Trophoblast cell (in vitro differentiated cells and primary cell): ENCODE measurements around the gene ZNF700.
"Not testable (repeated sequence)": the region's sequence is repeated elsewhere in the genome, so short reads cannot be mapped to it uniquely, and the experiment has no call there.

ENCODE experiments used
- DNase-seq, 2 donors: peaks; one replicate each; pipeline ENCODE4 v3.0.0-alpha.2; 2016
- H2AFZ ChIP-seq: 2 replicates; pipeline ENCODE4 v1.6.1; 2013; ENCODE audit warnings: low read length, moderate library complexity, mild to moderate bottlenecking; ENCODE audit not compliant: insufficient read depth, poor library complexity
- H2AK5ac ChIP-seq: 2 replicates; pipeline ENCODE4 v1.6.1; 2013; ENCODE audit warnings: mild to moderate bottlenecking, low read length
- H2BK120ac ChIP-seq: 2 replicates; pipeline ENCODE4 v1.6.1; 2013; ENCODE audit warnings: low read length, mild to moderate bottlenecking, moderate library complexity; ENCODE audit not compliant: insufficient read depth, poor library complexity
- H2BK12ac ChIP-seq: 2 replicates; pipeline ENCODE4 v1.6.1; 2013; ENCODE audit warnings: mild to moderate bottlenecking, low read length, moderate library complexity
- H2BK5ac ChIP-seq: 2 replicates; pipeline ENCODE4 v1.6.1; 2013; ENCODE audit warnings: low read length, low read depth, moderate library complexity, mild to moderate bottlenecking; ENCODE audit not compliant: poor library complexity
- H3K14ac ChIP-seq: 2 replicates; pipeline ENCODE4 v1.6.1; 2013; ENCODE audit warnings: mild to moderate bottlenecking, low read length
- H3K18ac ChIP-seq: 2 replicates; pipeline ENCODE4 v1.6.1; 2013; ENCODE audit warnings: mild to moderate bottlenecking, low read length
- H3K23ac ChIP-seq: 2 replicates; pipeline ENCODE4 v1.6.1; 2013; ENCODE audit warnings: low read length
- H3K27ac ChIP-seq: 2 replicates; pipeline ENCODE4 v1.5.1; 2013; ENCODE audit warnings: low read depth, mild to moderate bottlenecking, inconsistent platforms, low read length, moderate library complexity
- H3K27me3 ChIP-seq: 2 replicates; pipeline ENCODE4 v1.6.1; 2013; ENCODE audit warnings: inconsistent platforms, mild to moderate bottlenecking, low read length, moderate library complexity; ENCODE audit not compliant: insufficient read depth
- H3K36me3 ChIP-seq, 2 experiments: 1 replicate in 1 of 2; 2 replicates in 1 of 2; pipeline ENCODE4 v1.6.1; 2013; ENCODE audit warnings: low read length in 2 of 2, mild to moderate bottlenecking in 2 of 2, moderate library complexity in 1 of 2; ENCODE audit not compliant: insufficient read depth in 2 of 2, control insufficient read depth in 1 of 2
- H3K4ac ChIP-seq: 2 replicates; pipeline ENCODE4 v1.6.1; 2013; ENCODE audit warnings: low read depth, mild to moderate bottlenecking, low read length, moderate library complexity
- H3K4me1 ChIP-seq, 2 experiments: 1 replicate in 1 of 2; 2 replicates in 1 of 2; pipeline ENCODE4 v1.6.1; 2013; ENCODE audit warnings: low read length in 2 of 2, mild to moderate bottlenecking in 2 of 2, moderate library complexity in 1 of 2; ENCODE audit not compliant: insufficient read depth in 2 of 2, control insufficient read depth in 1 of 2
- H3K4me2 ChIP-seq: 2 replicates; pipeline ENCODE4 v1.6.1; 2013; ENCODE audit warnings: inconsistent platforms, mild to moderate bottlenecking, low read length, moderate library complexity
- H3K4me3 ChIP-seq: 2 replicates; pipeline ENCODE4 v1.5.1; 2013; ENCODE audit warnings: mild to moderate bottlenecking, low read depth, low read length, inconsistent platforms
- H3K79me1 ChIP-seq: one replicate; pipeline ENCODE4 v1.6.1; 2013; ENCODE audit warnings: low read length
- H3K79me2 ChIP-seq: 2 replicates; pipeline ENCODE4 v1.6.1; 2013; ENCODE audit warnings: low read length, mild to moderate bottlenecking; ENCODE audit not compliant: control insufficient read depth, insufficient read depth, poor library complexity
- H3K9ac ChIP-seq: 2 replicates; pipeline ENCODE4 v1.6.1; 2013; ENCODE audit warnings: mild to moderate bottlenecking, low read length
- H3K9me3 ChIP-seq: 2 replicates; pipeline ENCODE4 v1.6.1; 2013; ENCODE audit warnings: low read depth, mild to moderate bottlenecking, control low read depth, inconsistent platforms, low read length; ENCODE audit not compliant: insufficient read depth
- H4K12ac ChIP-seq: 2 replicates; pipeline ENCODE4 v1.6.1; 2013; ENCODE audit warnings: low read depth, mild to moderate bottlenecking, low read length, moderate library complexity
- H4K8ac ChIP-seq: 2 replicates; pipeline ENCODE4 v1.6.1; 2013; ENCODE audit warnings: low read depth, mild to moderate bottlenecking, low read length, moderate library complexity
- H4K91ac ChIP-seq: one replicate; pipeline ENCODE4 v1.6.1; 2013; ENCODE audit warnings: low read depth, mild to moderate bottlenecking, low read length, moderate library complexity
- WGBS: extraction: QIAGEN DNeasy Blood & Tissue Kit; methylation state at CpG from one replicate; pipeline ENCODE4 v1.1.7; 2013; ENCODE audit warnings: missing lambda C conversion rate; ENCODE audit not compliant: insufficient read length, insufficient coverage; ENCODE audit errors: extremely low coverage; 5-methylcytosine and 5-hydroxymethylcytosine counted together

Gene ZNF700

GRCh38 chr19:11882606-11883005, 42.3 kb upstream of the ZNF700 start:
- H3K23ac ChIP-seq, result no peak overlapping the region
- WGBS, result no CpG with 5 or more reads among the region's 2 CpGs

DNA sequence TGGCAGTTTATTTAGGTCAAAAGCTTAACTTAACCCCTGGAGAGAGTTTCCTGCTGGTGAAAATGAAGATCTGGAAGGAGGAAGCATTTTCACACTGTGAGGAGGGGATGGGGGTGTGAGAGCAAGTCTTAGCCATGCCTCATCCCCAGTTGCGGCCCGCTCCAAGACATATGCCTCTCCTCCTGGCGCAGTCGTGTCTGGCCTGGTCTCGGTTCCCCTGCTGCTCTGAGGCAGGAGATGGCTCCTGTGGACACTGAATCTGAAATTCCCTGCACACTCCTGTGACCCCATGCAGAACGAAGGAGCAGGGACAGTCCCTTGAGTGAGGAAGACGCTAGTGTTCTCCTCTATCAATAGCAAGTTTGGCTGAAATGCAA, 37.7 kb upstream of the ZNF700 start:
- Histone ChIP-seq H3K79me1 (peaks cover 11% of the 10 kb centered on the region), H3K14ac (peak overlapping the region; percentile 1), H3K9ac (no peak overlapping the region), H3K79me2 (peaks cover 4% of the 10 kb centered on the region), H2AFZ (peak overlapping the region; percentile 51), H4K12ac (no peak overlapping the region), H3K18ac (peak overlapping the region; percentile 4), H2BK120ac (no peak overlapping the region), H2BK5ac (no peak overlapping the region), H3K4me1 (peaks cover 9 to 13% of the 10 kb centered on the region in 2 experiments), H4K91ac (peak overlapping the region; percentile 30), H3K4me2 (peak overlapping the region; percentile 56), H3K9me3 (peaks cover 2% of the 10 kb centered on the region), H3K27ac (peak overlapping the region; percentile 10), H3K4ac (no peak overlapping the region), H2AK5ac (no peak overlapping the region), H3K4me3 (no peak overlapping the region), H4K8ac (peak overlapping the region; percentile 35), H3K27me3 (no peaks in the 10 kb centered on the region), H3K23ac (no peak overlapping the region), H3K36me3 (peaks cover 0 to 2% of the 10 kb centered on the region in 2 experiments), H2BK12ac (no peak overlapping the region)
- peak; percentile 14 to 45 for DNase-seq
- no CpG with 5 or more reads among the region's 7 CpGs for WGBS

More at GRCh38 chr19:11882606-11883005, 42.3 kb upstream of the ZNF700 start:
- Histone ChIP-seq H4K12ac (no peak overlapping the region), H3K9ac (no peak overlapping the region), H3K18ac (no peak overlapping the region), H2AFZ (no peak overlapping the region), H3K14ac (no peak overlapping the region), H2BK12ac (no peak overlapping the region), H3K79me1 (peaks cover 3% of the 10 kb centered on the region), H3K4me2 (no peak overlapping the region), H3K4me3 (no peak overlapping the region), H3K27ac (no peak overlapping the region), H3K4me1 (peaks cover 2 to 3% of the 10 kb centered on the region in 2 experiments), H3K36me3 (no peaks in the 10 kb centered on the region), H4K8ac (no peak overlapping the region), H2BK120ac (no peak overlapping the region), H3K27me3 (no peaks in the 10 kb centered on the region), H3K4ac (no peak overlapping the region), H2BK5ac (no peak overlapping the region), H3K9me3 (peaks cover 9% of the 10 kb centered on the region), H3K79me2 (no peaks in the 10 kb centered on the region), H2AK5ac (no peak overlapping the region), H4K91ac (no peak overlapping the region)
- DNase-seq, result no peak

DNA sequence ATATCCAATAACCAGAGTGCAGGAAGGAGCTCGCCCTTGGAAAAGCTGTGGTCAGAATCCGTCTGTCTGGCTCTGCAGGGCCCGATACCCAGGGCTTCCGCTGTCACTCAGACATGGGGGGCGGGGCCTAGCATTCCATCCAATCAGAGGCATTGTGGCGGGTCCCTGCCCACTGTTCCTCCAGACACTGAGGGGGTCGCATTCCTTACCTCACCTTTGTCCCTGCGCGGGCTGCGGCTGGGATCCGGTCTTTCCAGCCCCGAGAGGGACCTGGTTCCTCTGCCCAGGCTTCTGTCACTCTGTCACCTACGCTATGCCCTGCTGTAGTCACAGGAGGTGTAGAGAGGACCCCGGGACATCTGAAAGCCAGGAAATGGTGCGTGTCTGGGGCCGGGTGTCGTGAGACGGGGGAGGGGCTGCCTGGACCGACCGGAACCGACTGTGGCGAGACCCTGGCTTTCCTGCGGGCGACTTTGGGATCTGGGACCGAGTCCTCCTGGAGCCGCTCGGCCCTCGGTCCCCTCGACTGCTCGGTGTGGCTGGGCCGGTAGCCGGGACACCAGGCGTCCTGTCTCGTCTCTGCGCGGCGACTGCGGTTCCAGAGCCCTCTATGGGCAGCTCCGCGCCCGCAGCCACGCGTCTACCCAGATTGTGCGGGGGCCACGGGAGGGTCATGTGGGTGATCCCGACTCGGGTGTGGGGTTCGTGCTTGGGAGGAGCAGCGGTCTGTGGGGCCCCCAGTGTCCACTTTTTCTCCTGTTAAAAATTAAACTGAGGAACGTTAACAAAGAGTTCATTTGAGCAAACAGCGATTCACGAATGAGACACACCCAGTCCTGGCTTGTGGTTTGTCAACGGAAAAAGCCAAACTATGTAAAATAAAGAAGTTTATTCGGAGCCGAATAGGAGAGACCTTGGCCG, 37.0 kb upstream of the ZNF700 start, which contains the start of gene ZNF69:
TSS of gene ZNF69 (plus strand) at position 172 of the 921 bp plus-strand sequence. CDS start at position 314, 142 bp downstream.
- Histone ChIP-seq H3K27ac (peak within 1 kb of the TSS; percentile 96), H2BK120ac (peak within 1 kb of the TSS; percentile 86), H3K4ac (peak within 1 kb of the TSS; percentile 76), H4K91ac (peak within 1 kb of the TSS; percentile 91), H3K23ac (no peak within 1 kb of the TSS), H4K12ac (peak within 1 kb of the TSS; percentile 78), H3K4me2 (peak within 1 kb of the TSS; percentile 56), H3K27me3 (no peaks in the 10 kb centered on the region), H3K36me3 (peaks cover 2% of the 10 kb centered on the region in 2 experiments), H2AK5ac (peak within 1 kb of the TSS; percentile 18), H3K9me3 (peaks cover 2% of the 10 kb centered on the region), H3K79me2 (peaks cover 4% of the 10 kb centered on the region), H2BK5ac (peak within 1 kb of the TSS; percentile 97), H3K18ac (peak within 1 kb of the TSS; percentile 85), H2AFZ (peak within 1 kb of the TSS; percentile 78), H3K4me1 (peaks cover 9 to 13% of the 10 kb centered on the region in 2 experiments), H3K14ac (peak within 1 kb of the TSS; percentile 90), H4K8ac (peak within 1 kb of the TSS; percentile 75), H2BK12ac (peak within 1 kb of the TSS; percentile 31), H3K79me1 (peaks cover 11% of the 10 kb centered on the region), H3K9ac (peak within 1 kb of the TSS; percentile 25), H3K4me3 (peak within 1 kb of the TSS; percentile 86)
- no CpG with 5 or more reads among the region's 56 CpGs for WGBS
- DNase-seq, result peak; percentile 91 to 93

DNA sequence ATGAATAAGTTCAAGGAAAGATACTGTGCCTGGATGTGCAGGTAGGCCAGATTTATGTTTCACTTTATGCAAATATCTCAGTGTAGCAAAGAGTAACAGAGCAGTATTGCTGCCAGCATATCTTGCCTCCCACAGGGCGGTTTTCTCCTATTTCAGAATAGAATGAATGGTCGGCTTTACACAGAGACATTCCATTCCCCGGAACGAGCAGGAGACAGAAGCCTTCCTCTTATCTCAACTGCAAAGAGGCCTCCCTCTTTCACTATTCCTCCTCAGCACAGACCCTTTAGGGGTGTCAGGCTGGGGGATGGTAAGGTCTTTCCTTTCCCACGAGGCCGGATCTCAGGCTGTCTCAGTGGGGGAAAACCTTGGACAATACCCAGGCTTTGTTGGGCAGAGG, 35.0 kb upstream of the ZNF700 start:
- H3K18ac ChIP-seq, H3K14ac ChIP-seq, H3K4ac ChIP-seq, H4K8ac ChIP-seq, H3K9me3 ChIP-seq, H4K12ac ChIP-seq, H2AK5ac ChIP-seq, H3K9ac ChIP-seq, H3K79me2 ChIP-seq, H3K27ac ChIP-seq, H3K23ac ChIP-seq, H2BK5ac ChIP-seq, H3K27me3 ChIP-seq, H3K4me3 ChIP-seq, H2BK12ac ChIP-seq, H2AFZ ChIP-seq, H4K91ac ChIP-seq, H2BK120ac ChIP-seq: not testable (repeated sequence)
- peaks cover 8 to 14% of the 10 kb centered on the region in 2 experiments for H3K36me3 ChIP-seq
- WGBS, result no CpG with 5 or more reads among the region's 6 CpGs
- DNase-seq, result peak; percentile 38 to 74
- peak overlapping the region; percentile 53 for H3K4me2 ChIP-seq
- H3K4me1 ChIP-seq, result peaks cover 9 to 16% of the 10 kb centered on the region in 2 experiments
- H3K79me1 ChIP-seq, result peaks cover 11% of the 10 kb centered on the region
